HEK293T (cell line): ENCODE measurements around the gene MIR17HG.

ENCODE experiments used
- CTCF ChIA-PET: fragments of 350-600 bp; formaldehyde crosslinking; extraction: SDS; loops from one replicate; lab custom pipeline; 2021; ENCODE audit warnings: antibody characterized with exemption, inconsistent platforms; lab: Yijun Ruan, JAX
- POLR2A ChIA-PET: fragments of 350-600 bp; formaldehyde crosslinking; extraction: SDS; loops from one replicate; lab custom pipeline; 2020; ENCODE audit warnings: antibody characterized with exemption, inconsistent platforms; lab: Yijun Ruan, JAX
- DNase-seq: peaks from one replicate; pipeline ENCODE4 v3.0.0; 2012; ENCODE audit warnings: mixed read lengths; ENCODE audit errors: extremely low spot score
- ARNT ChIP-seq: fragments of 450-650 bp; IDR thresholded peaks from 2 replicates; pipeline ENCODE4 v1.6.1; 2017; ENCODE audit warnings: mild to moderate bottlenecking
- BHLHE40 ChIP-seq: fragments of 450-650 bp; IDR thresholded peaks from 2 replicates; pipeline ENCODE4 v1.6.1; 2016; ENCODE audit warnings: mild to moderate bottlenecking, moderate library complexity, borderline replicate concordance
- CTBP1 ChIP-seq: fragments of 450-650 bp; IDR thresholded peaks from 2 replicates; pipeline ENCODE4 v1.6.1; 2016; ENCODE audit warnings: borderline replicate concordance
- ELF4 ChIP-seq: fragments of 450-650 bp; IDR thresholded peaks from 2 replicates; pipeline ENCODE4 v1.6.1; 2017; ENCODE audit warnings: antibody characterized with exemption
- FOXA1 ChIP-seq: fragments of 450-650 bp; IDR thresholded peaks from 2 replicates; pipeline ENCODE4 v1.6.1; 2016; ENCODE audit warnings: mild to moderate bottlenecking
- FOXK2 ChIP-seq: fragments of 450-650 bp; IDR thresholded peaks from 2 replicates; pipeline ENCODE4 v1.6.1; 2016; ENCODE audit warnings: mild to moderate bottlenecking
- FOXM1 ChIP-seq: fragments of 450-650 bp; IDR thresholded peaks from 2 replicates; pipeline ENCODE4 v1.6.1; 2017; ENCODE audit warnings: mild to moderate bottlenecking, borderline replicate concordance
- HDGF ChIP-seq: fragments of 450-650 bp; IDR thresholded peaks from 2 replicates; pipeline ENCODE4 v1.6.1; 2017; ENCODE audit warnings: antibody characterized with exemption, borderline replicate concordance
- L3MBTL2 ChIP-seq: fragments of 450-650 bp; conservative IDR thresholded peaks from 2 replicates; pipeline ENCODE4 v1.6.1; 2016; ENCODE audit warnings: mild to moderate bottlenecking
- LEF1 ChIP-seq: fragments of 450-650 bp; IDR thresholded peaks from 2 replicates; pipeline ENCODE4 v1.6.1; 2017; ENCODE audit warnings: mild to moderate bottlenecking, borderline replicate concordance
- NFRKB ChIP-seq: fragments of 450-650 bp; IDR thresholded peaks from 2 replicates; pipeline ENCODE4 v1.6.1; 2016; ENCODE audit warnings: mild to moderate bottlenecking, moderate library complexity
- SP1 ChIP-seq: fragments of 450-650 bp; IDR thresholded peaks from 2 replicates; pipeline ENCODE4 v1.6.1; 2017
- SUZ12 ChIP-seq: fragments of 450-650 bp; IDR thresholded peaks from 2 replicates; pipeline ENCODE4 v1.6.1; 2016; ENCODE audit warnings: mild to moderate bottlenecking
- TARDBP ChIP-seq: fragments of 450-650 bp; IDR thresholded peaks from 2 replicates; pipeline ENCODE4 v1.6.1; 2016
- ZNF384 ChIP-seq: fragments of 450-650 bp; IDR thresholded peaks from 2 replicates; pipeline ENCODE4 v1.6.1; 2016
- TF ChIP-seq, protein P1 (sequence below): fragments of 450-650 bp; IDR thresholded peaks from 2 replicates; pipeline ENCODE4 v1.6.1; 2016

MIR17HG gene

DNA sequence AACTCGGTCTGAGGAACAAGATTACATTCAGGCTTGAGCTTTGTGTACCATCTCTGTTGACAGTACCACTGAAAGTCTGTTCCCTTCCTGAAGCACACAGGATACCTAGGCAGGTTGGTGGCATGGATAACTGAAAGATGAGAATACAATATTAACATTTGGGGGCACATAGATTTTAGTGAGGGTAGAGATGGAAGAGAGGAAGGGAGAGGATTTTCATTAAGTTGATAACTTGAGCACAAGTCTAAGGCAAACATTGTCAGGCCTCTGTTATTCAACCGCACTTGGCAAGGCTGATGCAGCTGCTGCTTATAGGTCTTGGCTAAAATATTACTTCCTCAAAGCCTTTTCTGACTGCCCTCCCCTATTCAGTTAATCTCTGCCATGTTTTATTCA lies 10.9 kb downstream of the MIR17HG start:
- ChIA-PET POLR2A (interaction anchor here (1.2 to 4.4 kb wide), 2 partner anchors 9 to 12 kb away, joined by 3 to 20 read pairs; partner anchors contain the start of gene MIR17HG), CTCF (interaction anchor here (1.0 kb wide), 1 partner anchor 9 kb away, joined by 4 read pairs; no protein-coding TSS in a partner anchor)
- peak; percentile 18; the same call in 1 of the 2 replicates for TF ChIP-seq L3MBTL2
- TF ChIP-seq NFRKB = no peak; the same call in 1 of the 2 replicates
- no peak for TF ChIP-seq TARDBP
- no peak for DNase-seq

DNA sequence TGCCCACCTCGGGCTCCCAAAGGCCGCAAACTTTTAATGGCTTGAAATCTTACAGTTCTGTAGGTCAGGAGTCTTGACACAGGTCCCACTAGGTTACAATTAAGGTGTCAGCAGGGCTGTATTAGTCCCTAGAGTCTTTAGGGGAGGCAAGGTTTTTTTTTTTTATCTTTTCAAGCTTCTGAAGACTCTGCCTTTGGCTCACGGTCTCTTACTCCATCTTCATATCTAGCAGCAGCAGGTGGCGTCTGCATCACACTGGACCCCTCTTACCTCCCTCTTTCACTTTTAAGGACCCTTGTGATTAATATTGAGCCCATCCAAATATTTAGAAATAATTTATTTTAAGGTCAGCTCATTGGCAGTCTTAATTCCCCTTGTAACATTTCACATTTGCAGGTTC lies 11.6 kb downstream of the MIR17HG start:
- DNase-seq = no peak
- POLR2A ChIA-PET = interaction anchor here (4.4 kb wide), 1 partner anchor 12 kb away, joined by 20 read pairs; the partner anchor contains the start of gene MIR17HG
- CTCF ChIA-PET = interaction anchor here (1.1 kb wide), 1 partner anchor 11 kb away, joined by 3 read pairs; no protein-coding TSS in a partner anchor
- TF ChIP-seq ZNF384 (peak; percentile 41; the same call in 1 of the 2 replicates), ARNT (no peak)

DNA sequence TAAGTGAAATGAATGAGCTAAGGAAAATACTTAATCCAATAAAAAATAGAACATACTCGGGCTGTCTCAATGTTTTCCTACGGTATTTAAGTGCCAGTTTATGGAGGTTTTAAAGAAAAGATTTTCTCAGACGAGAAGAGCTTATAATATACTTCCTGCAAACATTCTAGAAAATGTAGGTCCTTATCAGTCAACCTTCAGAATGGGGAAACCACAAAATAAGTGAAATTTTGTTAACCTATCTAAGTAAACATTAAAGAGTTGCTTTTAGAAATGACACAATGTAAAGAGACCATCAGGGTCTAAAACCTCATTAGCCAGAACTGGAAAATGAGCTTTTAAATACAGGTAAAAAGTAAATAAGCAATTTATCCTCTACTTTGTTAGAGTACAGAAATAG lies 12.1 kb downstream of the MIR17HG start:
- TF ChIP-seq NFRKB (no peak; the same call in 1 of the 2 replicates), ZNF384 (no peak), SP1 (no peak), BHLHE40 (no peak), FOXA1 (no peak)
- no peak for DNase-seq
- CTCF ChIA-PET = interaction anchor here (1.0 to 1.1 kb wide), 2 partner anchors 9 to 10 kb away, joined by 3 to 6 read pairs; no protein-coding TSS in a partner anchor
- POLR2A ChIA-PET = interaction anchor here (4.4 kb wide), 1 partner anchor 13 kb away, joined by 20 read pairs; the partner anchor contains the start of gene MIR17HG

DNA sequence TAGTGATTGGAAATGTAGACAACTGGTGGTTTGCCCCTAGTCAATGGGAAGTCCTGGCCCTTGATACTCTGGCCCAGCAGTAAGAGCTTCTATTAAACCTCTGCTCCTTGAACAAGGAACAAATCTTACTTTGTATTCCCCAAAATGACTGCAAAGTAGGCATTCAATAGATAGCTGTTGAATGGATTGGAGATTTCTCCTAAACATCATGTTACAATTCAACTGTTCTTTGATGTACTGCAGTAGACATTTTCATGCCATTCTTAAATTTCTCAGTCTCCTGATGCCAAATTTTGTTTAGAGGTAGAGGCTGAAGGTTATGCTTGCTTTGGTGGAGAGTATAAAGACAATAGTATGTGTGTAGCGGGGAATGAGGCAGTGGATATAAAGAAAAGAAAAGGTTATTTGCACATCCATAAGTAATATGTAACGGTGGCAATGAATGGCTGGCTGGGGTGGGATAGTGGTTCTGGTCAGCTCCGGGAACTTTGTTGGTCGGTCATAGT lies 12.8 kb downstream of the MIR17HG start:
- no peak for DNase-seq
- CTCF ChIA-PET = interaction anchor here (1.0 kb wide), 1 partner anchor 8 kb away, joined by 6 read pairs; no protein-coding TSS in a partner anchor
- POLR2A ChIA-PET = interaction anchor here (4.4 kb wide), 1 partner anchor 13 kb away, joined by 20 read pairs; the partner anchor contains the start of gene MIR17HG
- peak; percentile 14; the same call in 1 of the 2 replicates for TF ChIP-seq ELF4
- no peak for TF ChIP-seq ZNF384
- no peak for TF ChIP-seq FOXK2
- no peak for TF ChIP-seq NFRKB

DNA sequence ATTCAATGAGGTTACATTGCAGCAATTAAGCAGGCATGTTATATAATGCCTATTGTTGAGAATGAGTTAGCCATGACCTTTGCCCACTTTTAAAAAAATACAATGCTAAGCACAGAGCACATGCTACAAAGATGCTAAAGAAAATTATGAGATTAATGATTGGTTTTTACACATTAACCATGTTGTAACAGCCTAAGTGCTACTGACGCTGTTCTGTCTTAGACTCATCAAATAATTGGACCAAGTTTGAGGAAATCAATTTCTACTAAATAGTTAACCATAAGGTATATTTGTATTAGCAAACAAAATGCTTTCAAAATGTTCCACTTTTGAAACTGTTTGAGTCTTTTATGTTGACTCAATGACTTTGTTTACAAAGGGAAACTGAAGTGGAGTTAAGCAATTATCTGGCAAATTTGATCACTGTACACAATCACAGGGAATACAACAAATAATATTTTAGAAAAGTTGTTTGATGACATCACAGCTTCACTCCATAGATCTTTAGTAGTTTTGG lies 14.3 kb downstream of the MIR17HG start:
- CTCF ChIA-PET = no interaction called here
- no peak for DNase-seq
- POLR2A ChIA-PET = no interaction called here
- TF ChIP-seq SP1 (no peak), L3MBTL2 (no peak), SUZ12 (no peak), ARNT (no peak), CTBP1 (no peak), NFRKB (no peak), FOXK2 (no peak), BHLHE40 (no peak), HDGF (no peak), ZNF384 (no peak)

DNA sequence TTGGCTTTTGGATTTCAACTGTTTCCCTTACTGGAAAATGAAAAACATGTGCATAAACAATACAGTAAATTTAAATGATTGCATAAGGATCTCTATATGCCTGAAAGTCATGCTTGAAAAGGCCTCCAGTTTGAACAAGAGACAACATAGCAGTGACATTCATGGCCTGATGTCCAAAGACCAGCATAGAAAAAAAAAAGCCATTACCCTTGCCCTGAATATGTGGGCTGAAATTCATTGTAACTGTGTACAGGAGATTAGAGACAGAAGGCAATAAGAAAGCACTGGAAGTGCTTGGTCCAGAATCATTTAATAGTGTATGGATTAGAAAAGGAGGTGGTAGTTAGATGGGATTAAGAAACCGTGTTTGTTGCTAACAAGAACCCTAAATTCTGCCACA lies 15.4 kb downstream of the MIR17HG start:
- no peak for DNase-seq
- TF ChIP-seq FOXK2 (no peak), NFRKB (no peak), SUZ12 (no peak), CTBP1 (no peak), LEF1 (no peak), L3MBTL2 (no peak), FOXA1 (no peak), HDGF (no peak), BHLHE40 (no peak), TARDBP (no peak)
- ChIA-PET CTCF (no interaction called here), POLR2A (no interaction called here)

DNA sequence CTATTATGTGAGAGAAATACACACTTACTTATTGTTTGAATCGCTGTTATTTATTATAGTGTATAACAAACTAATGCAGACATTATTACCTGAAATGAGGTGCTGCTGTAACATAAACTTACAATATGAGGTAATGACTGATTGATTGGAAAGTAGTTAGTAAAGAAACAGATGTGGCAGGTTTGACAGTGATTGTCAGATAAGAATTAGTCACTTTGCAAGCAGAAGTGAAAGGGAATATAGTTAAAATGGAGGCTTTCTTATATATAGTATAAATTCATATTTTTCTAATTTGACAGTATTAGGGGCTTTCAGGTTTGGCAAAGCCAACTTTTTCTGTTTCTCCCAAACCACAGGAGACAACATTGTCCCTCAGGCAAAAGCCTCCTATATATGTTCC lies 20.6 kb downstream of the MIR17HG start:
- no peak for DNase-seq
- ChIA-PET CTCF (interaction anchor here (1.8 kb wide), 1 partner anchor 8 kb away, joined by 6 read pairs; no protein-coding TSS in a partner anchor), POLR2A (interaction anchor here (1.4 kb wide), 1 partner anchor 10 kb away, joined by 3 read pairs; no protein-coding TSS in a partner anchor)
- TF ChIP-seq SP1 = no peak
- no peak for TF ChIP-seq FOXA1

DNA sequence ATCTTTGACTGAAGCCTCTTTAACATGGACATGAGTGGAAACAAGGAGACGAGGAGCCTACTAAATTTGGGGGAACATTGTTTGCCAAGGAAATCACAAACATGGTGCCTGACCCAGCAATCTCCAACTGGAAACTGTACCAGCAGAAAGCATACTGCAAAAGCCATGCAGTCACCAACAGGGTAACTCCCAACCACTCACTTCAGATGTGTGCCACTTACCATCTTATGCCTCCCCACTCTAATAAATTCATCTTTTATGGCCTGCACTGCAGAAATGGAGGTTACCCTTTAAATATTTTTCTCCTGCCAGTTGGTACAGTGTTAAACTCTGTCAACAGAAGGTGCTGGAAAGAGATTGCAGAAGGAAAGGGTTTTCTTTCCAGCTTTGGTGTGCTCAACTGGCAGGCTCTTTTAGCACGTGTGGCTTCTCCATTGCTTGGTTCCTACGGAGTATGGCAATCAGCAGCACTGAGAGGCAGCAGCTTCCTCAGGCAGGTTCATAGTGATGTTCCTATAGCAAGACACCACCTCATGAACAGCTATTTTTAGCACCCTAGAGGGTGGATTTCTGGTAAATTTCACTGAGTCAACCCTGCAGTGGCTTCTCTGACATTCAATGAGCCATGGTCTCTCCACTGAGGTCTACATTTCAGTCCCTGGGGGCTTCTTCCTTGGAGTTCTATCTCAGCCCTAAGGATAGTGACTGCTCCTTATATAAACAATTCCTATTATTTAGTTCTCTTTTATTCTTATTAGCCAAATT lies 21.4 kb downstream of the MIR17HG start:
- no peak for DNase-seq
- CTCF ChIA-PET = interaction anchor here (1.8 kb wide), 1 partner anchor 9 kb away, joined by 6 read pairs; no protein-coding TSS in a partner anchor

More for the DNA sequence above, 21.4 kb downstream of the MIR17HG start:
- TF ChIP-seq TARDBP (no peak), BHLHE40 (no peak), ZNF384 (no peak), LEF1 (no peak), HDGF (no peak), L3MBTL2 (no peak), NFRKB (no peak), FOXK2 (no peak), FOXA1 (no peak), FOXM1 (no peak), SUZ12 (no peak), ELF4 (no peak), SP1 (no peak), ARNT (no peak)
- TF ChIP-seq, protein P1, sequence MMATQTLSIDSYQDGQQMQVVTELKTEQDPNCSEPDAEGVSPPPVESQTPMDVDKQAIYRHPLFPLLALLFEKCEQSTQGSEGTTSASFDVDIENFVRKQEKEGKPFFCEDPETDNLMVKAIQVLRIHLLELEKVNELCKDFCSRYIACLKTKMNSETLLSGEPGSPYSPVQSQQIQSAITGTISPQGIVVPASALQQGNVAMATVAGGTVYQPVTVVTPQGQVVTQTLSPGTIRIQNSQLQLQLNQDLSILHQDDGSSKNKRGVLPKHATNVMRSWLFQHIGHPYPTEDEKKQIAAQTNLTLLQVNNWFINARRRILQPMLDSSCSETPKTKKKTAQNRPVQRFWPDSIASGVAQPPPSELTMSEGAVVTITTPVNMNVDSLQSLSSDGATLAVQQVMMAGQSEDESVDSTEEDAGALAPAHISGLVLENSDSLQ = no peak
- POLR2A ChIA-PET = no interaction called here
